CD4-positive, alpha-beta T cell (primary cell): ENCODE measurements around the gene INO80. TPM values are rescaled to one million over a fixed set of nuclear protein-coding genes. Genes with fewer than 3 reads are reported as not detected.

Experiments used
- ATAC-seq: fragments of 200-7000 bp; cut with Tn5 transposase; one replicate; pipeline ENCODE4 v1.10.0; 2022; ENCODE audit warnings: mild to moderate bottlenecking; ENCODE audit not compliant: poor library complexity
- CTCF ChIA-PET: fragments of 350-600 bp; sonication (Branson Sonifier 250); formaldehyde crosslinking; loops from one replicate; lab custom pipeline; 2021; ENCODE audit warnings: antibody characterized with exemption, inconsistent platforms; lab: Charles Lee
- POLR2A ChIA-PET: fragments of 350-600 bp; sonication (Branson Sonifier 250); formaldehyde crosslinking; loops from one replicate; lab custom pipeline; 2021; ENCODE audit warnings: antibody characterized with exemption, inconsistent platforms; lab: Charles Lee
- DNase-seq, 14 experiments: peaks; one replicate each; pipeline ENCODE4 v3.0.0-alpha.2; 2013 to 2020; ENCODE audit warnings: mixed read lengths in 2 of 14
- H3K27ac ChIP-seq, 2 donors: one replicate each; pipeline versions ENCODE4 v1.5.1 to v1.7.0; 2013; ENCODE audit warnings: low read length in 2 of 2, low read depth in 1 of 2, mild to moderate bottlenecking in 1 of 2
- H3K27me3 ChIP-seq, 2 experiments: 1 replicate in 1 of 2; 2 replicates in 1 of 2; pipeline versions ENCODE4 v1.6.1 to v1.7.0; 2013; ENCODE audit warnings: low read length in 2 of 2, control low read depth in 1 of 2, mild to moderate bottlenecking in 1 of 2, moderate library complexity in 1 of 2; ENCODE audit not compliant: insufficient read depth in 2 of 2, control insufficient read depth in 1 of 2
- H3K36me3 ChIP-seq: one replicate; pipeline ENCODE4 v1.6.1; 2013; ENCODE audit warnings: low read length, control low read depth; ENCODE audit not compliant: insufficient read depth
- H3K4me1 ChIP-seq: one replicate; pipeline ENCODE4 v1.6.1; 2013; ENCODE audit warnings: low read length, control low read depth; ENCODE audit not compliant: insufficient read depth
- H3K4me3 ChIP-seq: one replicate; pipeline ENCODE4 v1.5.1; 2013; ENCODE audit warnings: mild to moderate bottlenecking, low read length, moderate library complexity
- H3K9me3 ChIP-seq, 2 experiments: 1 replicate in 1 of 2; 2 replicates in 1 of 2; pipeline versions ENCODE4 v1.6.1 to v1.7.0; 2013; ENCODE audit warnings: low read length in 2 of 2, mild to moderate bottlenecking in 2 of 2, control low read depth in 1 of 2, moderate library complexity in 1 of 2; ENCODE audit not compliant: control insufficient read depth in 1 of 2, insufficient read depth in 1 of 2
- H3K27ac Mint-ChIP-seq: one replicate; pipeline ENCODE4 v1.8.0; 2020; ENCODE audit warnings: mixed read lengths
- H3K27me3 Mint-ChIP-seq: one replicate; pipeline ENCODE4 v1.8.0; 2021; ENCODE audit warnings: mixed read lengths
- H3K36me3 Mint-ChIP-seq: one replicate; pipeline ENCODE4 v1.8.0; 2021; ENCODE audit warnings: low read depth, mixed read lengths
- H3K4me1 Mint-ChIP-seq: one replicate; pipeline ENCODE4 v1.8.0; 2021; ENCODE audit warnings: low read depth, mixed read lengths
- H3K4me3 Mint-ChIP-seq: one replicate; pipeline ENCODE4 v1.8.0; 2020; ENCODE audit warnings: mild to moderate bottlenecking, mixed read lengths
- H3K9me3 Mint-ChIP-seq: one replicate; pipeline ENCODE4 v1.8.0; 2020; ENCODE audit warnings: mixed read lengths
- CTCF ChIP-seq: fragments of 200-600 bp; IDR thresholded peaks from one replicate; pipeline ENCODE4 v1.8.0; 2022; ENCODE audit warnings: antibody characterized with exemption, mild to moderate bottlenecking
- intact Hi-C, 2 experiments: fragments of 100-400 bp; cut with DNase I in 1 of 2; cut with micrococcal nuclease in 1 of 2; formaldehyde crosslinking; loops; one replicate each; pipeline versions ENCODE4 v1.15.1 to v1.9.0; 2023 to 2025; cut with DNase I, micrococcal nuclease
- total RNA-seq, 174 experiments: library from RNA in 2 of 174; stranded (reverse) in 2 of 174; gene quantifications; one replicate each; pipeline ENCODE4 v1.2.3 and lab custom pipeline; 2021 to 2026

The INO80 gene
- total RNA-seq, 2 experiments from 2014 or later: 20.3 to 22.9 TPM

GRCh38 chr15:40941528-40942336 lies 174.3 kb downstream of the INO80 start:
- H3K27me3 Mint-ChIP-seq: no peaks in the 10 kb centered on the region
- Histone ChIP-seq H3K9me3 (no peaks in the 10 kb centered on the region), H3K27me3 (no peaks in the 10 kb centered on the region), H3K4me3 (peak overlapping the region; percentile 80), H3K27ac (peak overlapping the region; percentile 51 to 58), H3K4me1 (peaks cover 38% of the 10 kb centered on the region), H3K36me3 (no peaks in the 10 kb centered on the region)
- no peaks in the 10 kb centered on the region for H3K36me3 Mint-ChIP-seq
- CTCF ChIA-PET: interaction anchor here (0.7 to 4.4 kb wide), 12 partner anchors 11 to 289 kb away, joined by 3 to 43 read pairs (median 4); partner anchors contain the start of genes CHAC1, CHP1, DLL4 and VPS18
- intact Hi-C loops: loop anchor here (1.0 to 2.0 kb wide), 3 partner anchors 12 to 37 kb away; partner anchors contain the start of genes CHAC1 (in 2 of the 2) and DLL4 (in 1 of the 2)
- peak overlapping the region; percentile 79 for H3K4me3 Mint-ChIP-seq
- ATAC-seq: peak; percentile 62
- H3K9me3 Mint-ChIP-seq: no peaks in the 10 kb centered on the region
- peaks cover 31% of the 10 kb centered on the region for H3K4me1 Mint-ChIP-seq
- peak; percentile 24 to 85 (median 62) for DNase-seq
- no peak for TF ChIP-seq CTCF
- peak overlapping the region; percentile 69 for H3K27ac Mint-ChIP-seq
- POLR2A ChIA-PET: interaction anchor here (1.0 to 4.3 kb wide), 10 partner anchors 11 to 290 kb away, joined by 3 to 55 read pairs (median 6); partner anchors contain the start of genes CHAC1, CHP1, DLL4 and INO80

GRCh38 chr15:40941068-40941527 lies 175.0 kb downstream of the INO80 start:
- peak in 1 of 14 experiments; percentile 21 for DNase-seq
- intact Hi-C loops: loop anchor here in 1 of 2 experiments (2.0 kb wide), 1 partner anchor 36 kb away; no protein-coding TSS in a partner anchor

More at GRCh38 chr15:40941068-40941527, 175.0 kb downstream of the INO80 start:
- Mint-ChIP-seq H3K27me3 (no peaks in the 10 kb centered on the region), H3K9me3 (no peaks in the 10 kb centered on the region), H3K27ac (peak overlapping the region; percentile 69), H3K36me3 (no peaks in the 10 kb centered on the region), H3K4me3 (peak overlapping the region; percentile 52), H3K4me1 (peaks cover 31% of the 10 kb centered on the region)
- H3K36me3 ChIP-seq: no peaks in the 10 kb centered on the region
- peak overlapping the region; percentile 80 for H3K4me3 ChIP-seq
- peak overlapping the region in 1 of 2 donors; percentile 58 for H3K27ac ChIP-seq
- H3K27me3 ChIP-seq: no peaks in the 10 kb centered on the region
- TF ChIP-seq CTCF: no peak
- CTCF ChIA-PET: interaction anchor here (0.7 to 4.4 kb wide), 9 partner anchors 12 to 173 kb away, joined by 3 to 43 read pairs (median 5); partner anchors contain the start of genes CHAC1, DLL4 and VPS18
- no peaks in the 10 kb centered on the region for H3K9me3 ChIP-seq
- H3K4me1 ChIP-seq: peaks cover 38% of the 10 kb centered on the region
- ATAC-seq: no peak
- POLR2A ChIA-PET: interaction anchor here (1.0 to 4.3 kb wide), 8 partner anchors 11 to 175 kb away, joined by 3 to 55 read pairs (median 9); partner anchors contain the start of genes CHAC1, DLL4, INO80 and VPS18
